UCSD-AML1 (cell line): ENCODE results near the gene PHAF1.

Source experiments
- DNase-seq: peaks from one replicate; lab custom pipeline; 2025; ENCODE audit not compliant: unreplicated experiment; lab: John Stamatoyannopoulos, UW

Gene PHAF1

DNA sequence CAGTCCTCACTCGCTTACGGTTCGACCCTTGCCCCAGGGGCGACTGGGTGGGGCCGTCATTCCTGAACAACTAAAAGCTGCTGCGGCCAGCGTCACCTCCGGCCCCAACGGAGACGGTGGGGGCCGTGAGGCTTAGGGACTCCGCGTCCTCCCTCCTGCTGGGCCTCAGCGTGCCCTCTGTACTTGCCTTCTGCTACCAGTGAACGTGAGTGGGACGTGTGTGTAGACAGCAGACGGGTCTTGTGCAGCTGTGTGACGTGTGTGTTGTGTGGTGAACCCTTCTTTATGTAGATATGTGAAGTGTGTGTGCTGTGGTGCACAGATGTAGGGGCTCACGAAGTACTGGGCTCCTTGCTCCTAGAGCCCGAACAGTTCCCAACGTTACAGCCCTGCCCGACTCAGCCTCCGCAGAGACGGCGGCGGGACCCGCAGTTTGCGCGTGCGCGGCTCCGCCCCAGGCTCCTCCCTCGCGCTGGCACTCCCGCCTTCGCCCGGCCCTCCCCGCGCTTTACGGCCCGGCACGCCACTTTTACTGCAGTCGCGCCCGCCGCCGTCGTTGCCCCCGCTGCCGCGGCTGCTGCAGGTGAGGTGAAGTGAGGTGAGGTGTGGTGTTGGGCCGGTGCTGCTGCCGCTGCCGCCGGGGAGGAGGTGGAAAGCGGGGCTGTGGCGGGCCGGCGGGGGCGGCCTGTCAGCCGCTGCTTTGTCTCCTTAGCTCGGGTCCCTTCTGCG lies at the start of gene PHAF1:
Gene PHAF1, plus strand, starts transcription at position 535 of the 729 bp plus-strand sequence. CDS start 235 bp downstream, outside the sequence.
- DNase-seq, result peak; percentile 93

DNA sequence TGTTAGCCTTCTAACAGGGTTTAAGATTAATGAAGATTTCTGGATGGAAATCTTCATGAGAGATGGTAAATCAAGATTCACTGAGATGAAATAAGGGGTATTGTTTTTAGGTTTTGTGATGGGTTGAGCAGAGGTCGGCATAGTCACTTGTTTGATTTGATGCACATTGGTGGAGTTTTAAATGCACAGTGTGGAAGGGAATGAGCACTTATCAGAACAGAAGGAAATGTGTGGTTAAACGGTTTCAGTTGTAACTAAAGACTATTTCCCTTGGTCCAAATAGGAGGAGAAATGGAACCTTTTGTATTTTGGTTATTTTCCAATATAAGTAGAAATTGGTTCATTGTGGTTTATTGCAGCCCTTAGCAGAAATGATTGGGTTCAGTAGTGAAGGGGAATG lies 46.7 kb upstream of the PHAF1 start:
- DNase-seq, result no peak

DNA sequence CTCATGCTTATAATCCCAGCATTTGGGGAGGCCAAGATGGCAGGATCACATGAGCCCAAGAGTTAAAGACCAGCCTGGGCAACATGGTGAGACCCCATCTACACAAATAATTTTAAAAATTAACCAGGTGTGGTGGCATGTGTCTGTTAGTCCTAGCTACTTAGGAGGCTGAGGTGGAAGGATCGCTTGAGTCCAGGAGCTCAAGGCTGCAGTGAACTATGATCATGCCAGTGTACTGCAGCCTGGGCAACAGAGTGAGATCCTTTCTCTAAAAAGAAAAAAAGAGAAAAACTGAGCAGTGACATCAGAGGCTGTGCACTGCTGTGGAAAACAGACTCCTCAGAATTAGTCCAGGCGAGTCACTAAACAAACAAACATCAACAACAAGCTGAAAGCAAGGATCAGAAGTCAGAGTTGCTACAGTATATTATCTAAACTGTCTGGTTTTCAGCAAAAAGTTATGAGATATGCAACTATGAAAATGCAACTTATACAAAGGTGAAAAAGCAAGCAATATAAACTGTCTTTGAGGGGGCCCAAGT lies 41.5 kb upstream of the PHAF1 start:
- DNase-seq, result no peak

DNA sequence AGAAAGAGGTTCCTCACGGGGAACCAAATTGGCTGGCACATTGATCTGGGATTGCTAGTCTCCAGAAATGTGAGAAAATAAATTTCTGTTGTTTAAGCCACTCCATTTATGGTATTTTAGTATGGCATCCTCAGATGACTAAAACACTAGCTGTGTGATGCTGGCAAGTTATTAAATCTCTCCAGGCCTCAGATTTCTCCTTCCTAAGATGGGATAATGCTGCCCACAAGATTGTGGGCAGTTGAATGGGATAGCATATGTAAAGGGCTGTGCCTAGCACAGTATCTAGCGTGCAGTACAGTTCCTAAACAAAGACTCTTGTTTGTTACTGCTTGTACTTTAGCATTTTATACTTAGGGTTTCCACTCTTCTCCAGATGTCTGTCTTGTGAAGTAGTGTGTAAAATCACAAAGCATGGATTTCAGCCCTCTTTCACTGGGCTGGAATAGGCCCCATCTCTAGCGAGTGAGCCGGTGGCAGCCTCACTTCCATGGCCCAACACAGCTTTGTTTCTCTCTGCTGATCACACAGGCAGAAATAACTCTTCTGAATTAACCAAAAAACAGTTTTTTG lies 38.2 kb upstream of the PHAF1 start:
- DNase-seq, result no peak

DNA sequence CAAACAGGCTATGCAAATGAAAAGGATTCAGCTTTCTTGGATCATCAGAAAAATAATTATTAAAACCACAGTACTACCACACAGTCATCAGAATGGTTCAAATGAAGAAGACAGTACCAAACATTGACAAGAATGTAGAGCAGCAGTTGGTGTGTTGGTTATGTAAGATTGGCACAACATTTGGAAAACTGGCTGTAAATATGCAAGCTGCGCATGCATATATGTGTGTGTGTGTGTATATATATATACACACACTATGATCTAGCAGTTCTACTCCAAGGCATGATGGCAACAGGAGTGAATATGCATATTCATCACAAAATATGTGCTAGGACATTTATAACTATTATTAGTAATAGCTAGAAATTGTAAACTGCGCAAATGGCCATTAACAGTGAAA lies 34.4 kb upstream of the PHAF1 start:
- no peak for DNase-seq

DNA sequence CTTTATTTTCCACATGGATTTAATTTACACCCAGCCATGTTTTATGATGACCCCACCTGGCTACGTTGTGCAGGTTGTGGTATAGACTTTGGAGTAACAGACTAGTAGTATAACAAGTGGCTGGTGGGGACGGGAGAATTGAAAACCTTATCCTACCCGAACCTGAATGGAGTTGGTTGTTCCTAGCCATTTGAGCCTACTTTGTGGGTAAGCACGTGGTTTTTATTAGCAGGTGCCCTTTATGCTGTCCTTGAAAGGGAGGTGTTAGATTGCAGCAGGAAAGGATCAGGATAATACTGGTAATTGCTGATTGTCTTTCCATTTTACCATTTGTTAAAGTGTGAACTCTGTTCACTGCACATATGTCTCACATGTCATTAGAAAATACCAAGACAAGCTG lies 31.9 kb upstream of the PHAF1 start:
- DNase-seq, result no peak

DNA sequence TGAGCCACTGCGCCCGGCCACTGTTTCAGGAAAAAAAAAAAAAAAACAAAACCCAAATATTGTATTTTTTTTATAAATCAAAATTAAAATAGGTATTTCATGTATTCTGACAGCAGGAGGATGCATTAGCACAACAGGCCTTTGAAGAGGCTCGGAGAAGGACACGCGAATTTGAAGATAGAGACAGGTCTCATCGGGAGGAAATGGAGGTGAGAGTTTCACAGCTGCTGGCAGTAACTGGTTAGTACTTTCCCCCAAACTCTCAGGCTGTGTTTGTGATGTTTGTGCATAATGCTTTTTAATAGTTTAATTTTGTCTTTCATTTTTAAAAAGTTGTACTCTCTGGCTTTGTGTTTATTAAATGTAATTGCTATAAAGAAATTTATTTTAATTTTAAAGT lies 27.6 kb upstream of the PHAF1 start:
- DNase-seq, result no peak

DNA sequence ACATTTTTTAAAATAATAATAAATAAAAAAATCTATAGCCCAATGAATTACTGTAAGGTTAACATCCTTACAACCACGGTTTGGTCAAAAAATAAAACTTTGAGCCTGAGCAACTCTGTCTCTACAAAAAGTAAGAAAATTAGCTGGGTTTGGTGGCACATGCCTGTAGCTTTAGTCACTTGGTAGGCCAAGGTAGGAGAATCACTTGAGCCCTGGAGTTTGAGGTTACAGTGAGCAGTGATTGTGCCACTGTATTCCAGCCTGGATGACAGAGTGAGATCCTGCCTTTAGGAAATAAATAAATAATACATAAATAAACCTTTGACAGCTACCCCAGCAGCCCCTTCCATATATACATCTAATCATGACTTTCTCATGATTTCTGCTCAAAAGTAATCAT lies 26.9 kb upstream of the PHAF1 start:
- no peak for DNase-seq

DNA sequence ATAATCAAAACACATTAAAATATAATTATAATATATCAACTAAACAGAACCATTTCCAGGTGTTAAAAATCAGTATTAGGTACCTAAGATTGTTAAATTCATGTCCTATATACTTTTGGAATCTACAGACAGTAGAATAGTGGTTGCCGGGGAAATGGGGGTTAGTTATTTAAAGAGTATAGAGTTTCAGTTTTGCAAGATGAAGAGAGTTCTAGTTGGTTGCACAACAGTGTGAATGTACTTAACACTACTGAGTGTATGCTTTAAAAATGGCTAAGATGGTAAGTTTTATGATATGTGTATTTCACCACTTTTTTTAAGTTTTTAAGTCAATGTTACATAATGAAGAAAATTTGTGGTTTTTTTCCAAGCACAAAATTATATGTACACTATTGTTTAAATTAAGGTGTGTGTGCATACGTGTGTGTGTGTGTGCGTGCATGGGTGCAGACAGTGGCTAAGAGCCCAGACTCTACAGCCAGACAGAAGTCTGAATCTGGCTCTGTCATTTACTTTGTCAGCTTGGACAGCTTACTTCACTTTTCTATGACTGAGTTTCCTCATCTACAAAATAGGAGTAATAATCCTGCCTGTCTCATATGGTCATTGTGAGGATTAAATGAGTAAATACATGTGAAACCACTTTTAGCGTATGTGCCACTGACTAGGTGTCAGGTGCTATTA lies 25.3 kb upstream of the PHAF1 start:
- no peak for DNase-seq

DNA sequence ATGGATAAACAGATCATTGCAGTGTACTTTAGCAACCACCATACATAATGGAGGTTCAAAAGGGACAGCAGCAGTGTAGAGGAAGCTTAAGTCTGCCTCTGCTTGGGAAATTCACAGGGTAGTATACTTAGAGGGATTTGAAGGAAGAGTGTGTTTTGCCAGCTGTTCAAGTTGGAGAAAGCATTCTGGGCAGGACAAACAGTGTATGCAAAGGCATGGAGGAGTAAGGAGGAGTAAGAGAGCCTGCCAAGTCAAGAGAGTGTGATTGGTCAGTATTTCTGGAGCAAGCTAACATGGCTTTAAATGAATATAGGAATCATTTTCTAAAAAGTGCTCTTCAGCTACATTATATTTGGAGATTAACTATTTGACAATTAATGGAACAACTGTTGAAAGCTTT lies 22.9 kb upstream of the PHAF1 start:
- DNase-seq, result no peak

DNA sequence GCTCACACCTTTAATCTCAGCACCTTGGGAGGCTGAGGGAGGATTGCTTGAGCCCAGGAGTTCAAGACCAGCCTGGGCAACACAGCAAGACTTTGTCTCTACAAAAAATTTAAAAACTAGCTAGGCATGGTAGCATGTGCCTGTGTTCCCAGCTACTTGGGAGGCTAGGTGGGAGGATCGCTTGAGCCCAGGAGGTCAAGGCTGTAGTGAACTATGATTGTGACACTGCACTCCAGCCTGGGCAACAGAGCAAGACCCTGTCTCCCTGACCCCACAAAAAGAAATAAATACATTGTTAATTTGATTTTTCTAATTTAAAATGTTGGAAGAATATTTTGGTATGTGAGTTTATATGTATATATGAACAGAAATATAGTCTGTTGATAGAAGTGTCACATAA lies 22.4 kb upstream of the PHAF1 start:
- no peak for DNase-seq

DNA sequence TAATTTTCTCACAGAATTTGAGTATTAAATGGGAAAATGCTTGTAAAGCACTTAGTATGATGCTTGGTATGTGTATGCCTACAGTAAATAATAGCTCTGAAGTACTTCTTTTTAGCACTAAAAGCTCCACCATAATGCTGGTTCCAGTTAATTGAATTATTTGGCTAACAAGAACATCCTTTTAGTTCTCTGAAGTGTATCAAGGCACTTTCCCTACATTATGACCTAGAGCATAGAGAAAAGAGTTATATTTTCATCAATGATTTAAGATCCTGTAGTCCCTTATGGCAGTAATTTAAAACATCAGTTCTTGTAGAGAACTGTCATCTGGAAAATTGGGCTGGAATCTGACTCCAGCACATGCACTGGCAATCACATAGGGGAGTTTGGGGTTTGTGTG lies 21.9 kb upstream of the PHAF1 start:
- DNase-seq, result no peak

DNA sequence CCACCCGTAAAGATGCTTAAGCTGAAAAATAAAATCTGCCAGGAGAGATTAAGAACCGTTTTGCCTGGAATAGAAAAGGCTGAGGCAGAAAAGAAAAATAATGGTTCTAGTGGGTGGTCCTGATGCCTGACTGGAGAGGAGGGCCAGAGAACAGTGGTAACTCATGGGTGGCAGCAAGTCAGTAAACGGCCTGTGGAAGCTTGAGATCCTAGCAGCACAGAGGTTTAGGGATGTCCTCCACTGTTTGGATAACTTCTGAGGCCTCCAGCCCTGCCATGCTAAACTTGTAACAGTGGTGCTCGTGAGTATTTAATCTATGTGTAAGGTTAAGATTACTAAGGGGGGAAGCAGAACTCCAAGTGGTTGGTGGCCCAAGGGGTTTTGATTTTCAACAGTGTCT lies 21.2 kb upstream of the PHAF1 start:
- no peak for DNase-seq

DNA sequence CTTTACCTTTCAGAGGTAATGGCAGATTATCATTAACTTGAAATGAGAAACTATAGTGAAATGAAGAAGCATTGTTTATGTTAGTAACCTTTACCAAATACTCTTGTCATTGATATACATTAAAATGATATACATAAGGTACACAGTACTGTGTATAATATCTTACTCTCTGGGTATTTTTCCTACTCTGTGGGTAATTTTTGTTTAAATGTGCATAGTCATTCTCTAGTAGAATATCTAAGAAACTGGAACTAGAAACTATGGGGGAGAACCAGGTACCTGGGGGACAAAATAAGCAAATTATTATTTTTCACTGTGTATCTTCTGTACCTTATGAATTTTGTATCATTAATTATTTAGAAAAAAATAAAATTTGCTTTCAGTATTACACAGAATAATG lies 20.6 kb upstream of the PHAF1 start:
- no peak for DNase-seq

DNA sequence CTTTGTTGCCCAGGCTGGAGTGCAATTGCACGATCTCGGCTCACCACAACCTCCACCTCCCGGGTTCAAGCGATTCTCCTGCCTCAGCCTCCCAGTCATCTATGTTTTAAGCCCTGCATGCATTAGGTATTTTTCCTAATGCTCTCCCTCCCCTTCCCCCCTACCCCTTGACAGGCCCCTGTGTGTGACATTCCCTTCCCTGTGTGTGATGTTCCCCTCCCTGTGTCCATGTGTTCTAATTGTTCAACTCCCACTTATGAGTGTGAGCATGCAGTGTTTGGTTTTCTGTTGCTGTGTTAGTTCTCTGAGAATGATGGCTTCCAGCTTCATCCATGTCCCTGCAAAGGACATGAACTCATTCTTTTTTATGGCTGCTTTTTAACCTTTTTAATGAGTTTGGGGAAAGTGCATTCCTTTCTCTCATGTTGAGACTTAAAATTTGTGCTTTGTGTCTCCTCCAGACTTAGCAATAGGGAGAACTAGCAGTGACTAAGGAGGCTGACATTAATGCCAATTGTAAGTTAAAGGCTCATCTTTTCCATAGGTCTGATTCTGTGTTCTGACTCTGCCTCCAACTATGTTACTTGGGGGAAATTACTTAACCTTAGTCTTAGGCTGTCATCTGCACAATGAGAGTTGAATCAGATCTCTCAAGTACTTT lies 17.7 kb upstream of the PHAF1 start:
- DNase-seq, result no peak

DNA sequence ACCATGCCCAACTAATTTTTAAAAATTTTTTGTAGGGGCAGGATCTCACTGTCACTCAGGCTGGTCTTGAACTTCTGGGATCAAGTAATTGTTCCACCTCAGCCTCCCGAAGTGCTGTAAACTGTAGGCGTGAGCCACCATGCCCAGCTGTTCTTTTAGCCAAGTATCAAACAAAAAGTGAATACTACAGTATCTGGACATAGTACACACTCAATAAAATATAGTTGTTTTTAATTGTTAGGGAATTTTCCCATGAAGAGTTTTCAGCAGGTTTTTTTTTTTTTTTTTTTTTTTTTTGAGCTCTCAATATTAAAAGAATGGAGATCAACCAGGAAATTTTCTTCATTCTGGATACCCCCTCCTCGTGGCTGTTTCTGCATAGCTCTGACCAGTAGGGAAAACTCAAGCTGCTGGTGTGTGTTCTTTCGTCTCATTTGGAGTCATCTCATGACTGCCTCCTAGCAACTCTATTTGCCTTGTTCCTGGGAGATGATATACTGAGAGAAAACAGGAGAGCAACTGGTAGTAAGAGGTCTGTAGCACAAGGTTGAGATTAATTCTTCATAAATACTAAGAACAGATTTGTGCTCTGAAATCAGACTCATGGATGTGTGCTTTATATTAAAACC lies 16.5 kb upstream of the PHAF1 start:
- no peak for DNase-seq

DNA sequence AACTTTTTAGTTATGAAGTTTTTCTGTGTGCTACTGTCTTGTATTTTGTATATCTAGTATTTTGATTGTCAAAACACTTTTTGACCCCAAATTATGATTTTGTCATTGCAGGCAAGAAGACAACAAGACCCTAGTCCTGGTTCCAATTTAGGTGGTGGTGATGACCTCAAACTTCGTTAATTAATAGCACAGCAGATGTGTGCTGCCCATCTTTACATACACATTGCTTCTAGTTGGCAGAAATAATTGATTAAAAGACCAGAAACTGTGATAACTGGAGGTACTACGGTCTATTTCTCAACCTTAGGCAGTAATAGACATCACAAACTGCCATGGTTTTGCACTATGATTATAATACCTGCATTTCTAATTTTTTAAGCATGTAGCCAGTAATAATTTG lies 11.1 kb upstream of the PHAF1 start:
- DNase-seq, result no peak

DNA sequence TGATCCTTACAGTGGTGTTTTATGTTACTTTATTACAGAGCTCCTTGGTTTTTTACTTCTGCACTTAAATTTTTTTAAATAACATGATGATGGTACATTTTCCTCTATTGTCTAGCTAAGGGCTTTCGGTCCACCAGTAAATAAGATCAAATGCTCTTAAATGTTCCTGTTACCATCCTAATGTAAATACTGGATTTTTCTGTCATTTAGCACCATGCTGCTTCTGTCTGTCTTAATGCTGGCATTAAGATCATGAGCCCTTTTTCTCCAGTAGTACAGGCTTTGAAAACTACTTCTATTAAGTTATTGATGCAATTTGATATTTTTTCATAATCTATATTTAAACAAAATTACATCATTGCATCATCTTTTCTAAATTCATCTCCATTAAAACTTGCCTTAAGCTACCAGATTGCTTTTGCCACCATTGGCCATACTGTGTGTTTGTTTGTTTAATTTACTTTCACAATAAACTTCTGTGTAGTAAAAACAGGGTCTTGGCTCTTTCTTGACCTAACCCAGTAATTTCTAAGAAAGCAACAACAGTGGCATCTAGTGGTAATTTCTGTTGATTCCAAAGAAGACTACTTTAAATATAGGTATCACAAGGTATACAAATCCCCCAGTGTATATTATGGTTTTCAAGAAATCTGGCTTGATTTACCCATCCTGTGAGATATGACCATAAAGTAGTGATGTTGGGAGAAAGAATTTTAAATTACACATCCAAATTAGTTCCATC lies 9.0 kb upstream of the PHAF1 start:
- no peak for DNase-seq

DNA sequence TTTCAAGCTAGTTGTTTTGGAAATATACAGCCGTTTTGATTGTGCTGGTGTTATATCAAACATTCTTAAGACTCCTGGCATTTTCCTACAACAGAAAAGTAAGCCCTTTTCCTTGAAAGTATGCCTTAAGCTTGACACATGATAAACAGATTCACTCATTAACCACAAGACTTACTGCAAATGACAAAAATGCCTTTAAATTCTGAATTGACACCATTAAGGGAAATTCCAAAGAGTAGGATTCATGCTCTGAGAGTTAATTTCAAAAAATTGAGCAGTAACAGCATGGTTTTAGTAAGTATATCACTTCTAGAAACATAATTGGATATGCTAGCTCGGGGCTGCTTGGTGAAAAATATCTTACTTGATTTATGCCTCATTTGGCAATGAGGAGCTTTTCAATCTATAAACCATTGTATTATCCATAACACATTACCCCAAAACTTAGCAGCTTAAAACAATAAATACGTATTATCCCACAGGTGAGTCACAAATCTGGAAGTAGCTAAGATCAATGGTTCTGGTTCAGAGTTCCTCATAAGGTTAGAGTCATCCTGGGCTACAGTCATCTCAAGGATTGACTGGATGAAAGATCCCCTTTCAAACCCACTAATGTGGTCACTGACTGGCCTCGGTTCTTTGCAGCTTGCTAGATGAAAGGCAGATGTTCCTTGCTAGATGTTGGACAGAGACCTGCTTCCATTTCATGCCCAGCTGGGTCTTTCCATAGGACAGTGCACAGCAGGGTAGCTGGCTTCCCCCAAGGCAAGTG lies 8.2 kb upstream of the PHAF1 start:
- DNase-seq, result no peak

DNA sequence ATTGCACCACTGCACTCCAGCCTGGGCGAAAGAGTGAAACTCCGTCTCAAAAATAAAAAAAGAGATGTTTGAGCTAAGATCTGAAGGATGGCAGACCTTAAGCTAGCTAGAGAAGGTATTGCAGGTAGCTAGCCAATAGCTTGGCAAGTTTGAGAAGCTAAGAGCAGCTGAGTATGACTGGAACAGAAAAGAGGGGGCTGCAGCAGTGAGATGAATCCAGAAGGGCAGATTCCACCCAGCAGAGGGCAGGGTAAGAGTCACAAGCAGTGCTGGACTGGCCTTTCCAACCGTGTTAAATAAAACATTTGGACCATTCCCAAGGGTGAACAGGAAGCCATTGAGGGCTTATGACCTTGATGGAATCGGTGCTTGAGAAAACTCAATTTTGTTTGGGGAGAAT lies 5.7 kb upstream of the PHAF1 start:
- DNase-seq, result no peak
